Measurements from ENCODE around the gene SETX. TPM values are rescaled to one million over a fixed set of nuclear protein-coding genes. Genes with fewer than 3 reads are reported as not detected.

The SETX gene
- total RNA-seq, 2 donors from 2014 or later: 25.8 to 36.8 TPM

DNA sequence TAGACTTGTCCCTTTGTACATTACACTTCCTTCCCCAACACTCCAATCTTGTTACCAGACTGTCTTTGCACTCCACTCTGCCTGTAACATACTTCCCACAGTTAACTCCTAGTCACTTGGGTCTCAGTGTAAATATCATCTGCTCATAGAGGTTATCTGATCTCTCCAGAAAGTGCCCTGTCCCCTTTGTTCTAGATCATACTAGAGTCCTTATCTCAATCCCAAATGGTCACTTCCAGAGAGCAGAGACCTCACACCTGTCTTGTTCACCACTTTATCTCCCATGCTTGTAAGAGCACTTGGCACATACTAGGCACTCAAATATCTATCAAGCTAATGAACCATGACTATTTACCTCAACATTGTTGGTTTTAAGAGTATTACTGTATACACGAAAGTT, 30.4 kb downstream of the SETX start:
- TF ChIP-seq, protein P1, sequence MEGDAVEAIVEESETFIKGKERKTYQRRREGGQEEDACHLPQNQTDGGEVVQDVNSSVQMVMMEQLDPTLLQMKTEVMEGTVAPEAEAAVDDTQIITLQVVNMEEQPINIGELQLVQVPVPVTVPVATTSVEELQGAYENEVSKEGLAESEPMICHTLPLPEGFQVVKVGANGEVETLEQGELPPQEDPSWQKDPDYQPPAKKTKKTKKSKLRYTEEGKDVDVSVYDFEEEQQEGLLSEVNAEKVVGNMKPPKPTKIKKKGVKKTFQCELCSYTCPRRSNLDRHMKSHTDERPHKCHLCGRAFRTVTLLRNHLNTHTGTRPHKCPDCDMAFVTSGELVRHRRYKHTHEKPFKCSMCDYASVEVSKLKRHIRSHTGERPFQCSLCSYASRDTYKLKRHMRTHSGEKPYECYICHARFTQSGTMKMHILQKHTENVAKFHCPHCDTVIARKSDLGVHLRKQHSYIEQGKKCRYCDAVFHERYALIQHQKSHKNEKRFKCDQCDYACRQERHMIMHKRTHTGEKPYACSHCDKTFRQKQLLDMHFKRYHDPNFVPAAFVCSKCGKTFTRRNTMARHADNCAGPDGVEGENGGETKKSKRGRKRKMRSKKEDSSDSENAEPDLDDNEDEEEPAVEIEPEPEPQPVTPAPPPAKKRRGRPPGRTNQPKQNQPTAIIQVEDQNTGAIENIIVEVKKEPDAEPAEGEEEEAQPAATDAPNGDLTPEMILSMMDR (IDR thresholded peaks at IDR 0.05): no peak
- H3K9me3 ChIP-seq: no peaks in the 10 kb centered on the region
- H3K27ac ChIP-seq: no peak overlapping the region
- H3K4me3 ChIP-seq: no peak overlapping the region
- no peak for DNase-seq
- no peaks in the 10 kb centered on the region for H3K27me3 ChIP-seq
- no peaks in the 10 kb centered on the region for H3K4me1 ChIP-seq
- no peak overlapping the region for H3K9ac ChIP-seq (ENCODE audit: low read depth in 2 of 2, low read length in 2 of 2)
- intact Hi-C loops (cut with DNase I): no loop called here
- peaks cover 16% of the 10 kb centered on the region for H3K36me3 ChIP-seq

DNA sequence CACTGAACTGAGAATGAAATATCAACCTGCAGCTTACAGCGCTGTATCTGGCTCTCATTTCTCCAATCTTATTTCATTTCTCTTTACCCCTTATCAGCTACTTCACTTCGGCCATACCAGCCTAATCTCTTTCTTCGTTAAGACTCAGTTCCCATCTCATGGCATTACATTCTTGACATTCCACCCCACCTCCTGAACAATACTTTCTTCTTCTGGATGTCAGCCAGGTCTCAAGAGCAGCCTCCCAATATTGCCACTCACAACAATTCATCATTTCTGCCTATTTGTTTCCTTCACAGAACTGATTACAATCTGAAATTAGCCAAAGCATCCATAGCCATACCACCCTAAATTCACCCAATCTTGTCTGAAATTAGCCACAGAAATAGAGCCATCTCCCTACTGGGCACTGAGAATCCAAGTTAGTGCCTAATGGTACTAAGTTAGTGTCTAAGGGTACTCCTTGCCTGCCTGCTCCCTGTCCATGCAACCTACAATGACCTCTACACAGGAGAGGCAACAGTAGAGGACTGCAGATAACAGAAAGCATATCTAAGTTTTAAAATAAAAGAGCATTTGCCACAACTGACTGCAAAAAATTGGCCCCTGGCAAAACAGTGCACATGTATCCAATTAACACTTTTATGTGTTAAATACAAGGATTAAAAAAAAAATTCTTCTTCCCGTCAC, 35.2 kb downstream of the SETX start:
- H3K9ac ChIP-seq (ENCODE audit: low read depth in 2 of 2, low read length in 2 of 2): no peak overlapping the region
- H3K4me3 ChIP-seq: no peak overlapping the region
- intact Hi-C loops (cut with DNase I): no loop called here
- no peak overlapping the region for H3K27ac ChIP-seq
- peaks cover 9% of the 10 kb centered on the region for H3K36me3 ChIP-seq
- H3K4me1 ChIP-seq: no peaks in the 10 kb centered on the region
- DNase-seq: no peak
- H3K9me3 ChIP-seq: no peaks in the 10 kb centered on the region
- H3K27me3 ChIP-seq: no peaks in the 10 kb centered on the region
- TF ChIP-seq, protein P1 (IDR thresholded peaks at IDR 0.05): no peak

DNA sequence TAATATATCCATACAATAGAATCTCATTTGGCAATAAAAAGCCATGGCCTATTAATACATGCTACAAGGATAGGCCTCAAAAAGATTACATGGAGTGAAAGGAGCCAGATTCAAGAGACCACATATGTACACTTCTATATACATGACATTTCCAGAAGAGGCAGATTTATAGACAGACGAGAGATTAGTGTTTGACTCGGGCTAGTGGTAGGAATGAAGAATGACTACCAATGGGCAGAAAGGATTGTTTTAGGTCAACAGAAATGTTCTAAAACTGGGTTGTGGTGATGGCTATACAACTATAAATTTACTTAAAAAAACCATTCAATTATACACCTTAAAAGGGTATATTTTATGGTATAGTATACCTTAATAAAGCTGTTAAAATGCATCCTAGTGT, 41.9 kb downstream of the SETX start:
- H3K27ac ChIP-seq: no peak overlapping the region
- no peak overlapping the region for H3K9ac ChIP-seq (ENCODE audit: low read depth in 2 of 2, low read length in 2 of 2)
- H3K9me3 ChIP-seq: no peaks in the 10 kb centered on the region
- H3K4me1 ChIP-seq: no peaks in the 10 kb centered on the region
- H3K27me3 ChIP-seq: no peaks in the 10 kb centered on the region
- TF ChIP-seq, protein P1 (IDR thresholded peaks at IDR 0.05): no peak
- no peaks in the 10 kb centered on the region for H3K36me3 ChIP-seq
- intact Hi-C loops (cut with DNase I): no loop called here
- no peak overlapping the region for H3K4me3 ChIP-seq
- no peak for DNase-seq

DNA sequence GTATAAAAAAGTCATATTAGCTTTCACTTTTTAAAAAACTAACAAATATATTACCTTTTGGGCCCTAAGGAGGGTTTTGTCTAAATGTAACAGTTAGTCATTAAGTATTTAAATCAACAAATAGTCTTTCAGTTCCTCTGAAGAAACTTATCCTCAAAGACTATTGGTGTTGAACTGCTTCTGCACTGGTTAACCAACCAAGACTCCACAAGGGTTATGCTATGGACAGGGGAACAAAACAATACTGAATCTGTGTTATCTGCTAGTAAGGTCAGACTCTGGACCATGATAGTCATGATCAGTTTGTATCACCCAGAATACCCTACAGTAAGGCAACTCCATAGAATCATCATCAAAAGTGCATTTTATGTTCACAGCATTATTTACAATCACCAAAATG, 42.4 kb downstream of the SETX start:
- TF ChIP-seq, protein P1 (IDR thresholded peaks at IDR 0.05): no peak
- H3K36me3 ChIP-seq: no peaks in the 10 kb centered on the region
- no peaks in the 10 kb centered on the region for H3K9me3 ChIP-seq
- intact Hi-C loops (cut with DNase I): no loop called here
- no peak overlapping the region for H3K4me3 ChIP-seq
- no peak overlapping the region for H3K27ac ChIP-seq
- DNase-seq: no peak
- H3K4me1 ChIP-seq: no peaks in the 10 kb centered on the region
- no peaks in the 10 kb centered on the region for H3K27me3 ChIP-seq
- H3K9ac ChIP-seq (ENCODE audit: low read depth in 2 of 2, low read length in 2 of 2): no peak overlapping the region

DNA sequence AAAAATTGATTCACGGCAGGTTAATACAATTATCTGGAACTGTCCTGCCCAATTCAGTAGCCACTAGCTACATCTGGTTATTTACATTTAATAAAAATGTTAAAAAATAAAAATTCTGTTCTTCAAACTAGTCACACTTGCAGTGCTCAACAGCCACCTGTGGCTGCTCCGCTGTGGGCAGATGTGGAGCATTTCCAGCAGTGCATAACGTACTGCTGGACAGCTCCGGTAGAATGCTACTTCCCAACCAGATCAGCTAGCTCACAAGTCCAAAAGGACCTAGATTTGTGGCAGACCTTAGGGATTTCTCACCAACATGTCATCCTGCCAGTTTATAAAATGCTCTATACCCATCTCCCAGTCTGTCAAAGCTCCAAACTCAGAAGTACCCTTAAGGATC, 42.8 kb downstream of the SETX start:
- Histone ChIP-seq H3K9me3 (no peaks in the 10 kb centered on the region), H3K27me3 (no peaks in the 10 kb centered on the region), H3K9ac (ENCODE audit: low read depth in 2 of 2, low read length in 2 of 2) (no peak overlapping the region), H3K36me3 (no peaks in the 10 kb centered on the region), H3K4me1 (no peaks in the 10 kb centered on the region), H3K4me3 (no peak overlapping the region), H3K27ac (no peak overlapping the region)
- no peak for DNase-seq
- intact Hi-C loops (cut with DNase I): no loop called here
- TF ChIP-seq, protein P1 (IDR thresholded peaks at IDR 0.05): no peak

Data from colonic mucosa (tissue), 4 donors.